Myocyte (in vitro differentiated cells): ENCODE measurements around the gene SPARCL1. TPM values are rescaled to one million over a fixed set of nuclear protein-coding genes. Genes with fewer than 3 reads are reported as not detected.
A peak's percentile ranks its signal among the peaks of the same experiment; 100 is the strongest.
"Not testable (repeated sequence)": the region's sequence is repeated elsewhere in the genome, so short reads cannot be mapped to it uniquely, and the experiment has no call there.

Experiments used
- DNase-seq: peaks from one replicate; pipeline ENCODE4 v3.0.0-alpha.2; 2012; ENCODE audit warnings: low read depth
- polyA plus RNA-seq: library from polyadenylated mRNA; unstranded; fragments of >200 nt; gene quantifications from one replicate; pipeline ENCODE4 v1.2.1, GENCODE V29; 2012; ENCODE audit warnings: missing spikeins
- total RNA-seq: library from RNA; depleted of rRNA; stranded (reverse); fragments of >200 nt; gene quantifications from 2 replicates; pipeline ENCODE4 v1.2.3, GENCODE V29; 2014

The SPARCL1 gene
- total RNA-seq: 0.26 and 0.80 TPM in 2 replicates
- polyA plus RNA-seq: 0.03 TPM

- no peak for DNase-seq
Measured at GRCh38 chr4:87529187-87529586, at the start of gene SPARCL1. Gene SPARCL1 (minus strand): TSS chr4:87529376. CDS start chr4:87499574, 29,802 bp downstream.

GRCh38 chr4:87575983-87576382 is 46.8 kb upstream of the SPARCL1 start:
- no peak for DNase-seq

- no peak for DNase-seq
Measured at GRCh38 chr4:87575408-87575807, 46.2 kb upstream of the SPARCL1 start.

GRCh38 chr4:87574996-87575395 is 45.8 kb upstream of the SPARCL1 start:
- no peak for DNase-seq

- DNase-seq: not testable (repeated sequence)
Measured at GRCh38 chr4:87574376-87574775, 45.2 kb upstream of the SPARCL1 start.

GRCh38 chr4:87570290-87570805 is 41.2 kb upstream of the SPARCL1 start:
- no peak for DNase-seq

GRCh38 chr4:87567191-87567590 is 38.0 kb upstream of the SPARCL1 start:
- DNase-seq: no peak

GRCh38 chr4:87566276-87566675 is 37.1 kb upstream of the SPARCL1 start:
- no peak for DNase-seq

GRCh38 chr4:87565746-87566145 is 36.6 kb upstream of the SPARCL1 start:
- DNase-seq: no peak

- no peak for DNase-seq
Measured at GRCh38 chr4:87560802-87561201, 31.6 kb upstream of the SPARCL1 start.

- peak; percentile 85 for DNase-seq
Measured at GRCh38 chr4:87559090-87559837, 30.1 kb upstream of the SPARCL1 start.

- no peak for DNase-seq
Measured at GRCh38 chr4:87557348-87557747, 28.2 kb upstream of the SPARCL1 start.

GRCh38 chr4:87555773-87556619 is 26.8 kb upstream of the SPARCL1 start:
- peak; percentile 70 for DNase-seq

GRCh38 chr4:87553182-87553581 is 24.0 kb upstream of the SPARCL1 start:
- DNase-seq: no peak

- no peak for DNase-seq
Measured at GRCh38 chr4:87551361-87551760, 22.2 kb upstream of the SPARCL1 start.

- DNase-seq: no peak
Measured at GRCh38 chr4:87547016-87547708, 18.0 kb upstream of the SPARCL1 start.

- DNase-seq: no peak
Measured at GRCh38 chr4:87545052-87545451, 15.9 kb upstream of the SPARCL1 start.

- peak; percentile 56 for DNase-seq
Measured at GRCh38 chr4:87543835-87544461, 14.8 kb upstream of the SPARCL1 start.

GRCh38 chr4:87542734-87543312 is 13.6 kb upstream of the SPARCL1 start:
- DNase-seq: no peak

- no peak for DNase-seq
Measured at GRCh38 chr4:87541956-87542709, 13.0 kb upstream of the SPARCL1 start.
